Stomach smooth muscle (tissue), 2 donors: Measurements from ENCODE around the gene LAMB3.

Experiments
- H3K27ac ChIP-seq: one replicate; pipeline ENCODE4 v1.7.0; 2013; ENCODE audit warnings: mild to moderate bottlenecking, low read length, inconsistent platforms
- H3K27me3 ChIP-seq, 2 donors: one replicate each; pipeline ENCODE4 v1.7.0; 2013; ENCODE audit warnings: low read length in 2 of 2; ENCODE audit not compliant: insufficient read depth in 2 of 2, control insufficient read depth in 1 of 2
- H3K36me3 ChIP-seq, 2 donors: one replicate each; pipeline ENCODE4 v1.7.0; 2013; ENCODE audit warnings: low read length in 2 of 2; ENCODE audit not compliant: control insufficient read depth in 2 of 2, insufficient read depth in 2 of 2
- H3K4me1 ChIP-seq: one replicate; pipeline ENCODE4 v1.7.0; 2013; ENCODE audit warnings: low read length; ENCODE audit not compliant: control insufficient read depth, insufficient read depth
- H3K4me3 ChIP-seq, 2 donors: one replicate each; pipeline ENCODE4 v1.7.0; 2013; ENCODE audit warnings: low read length in 2 of 2
- H3K9ac ChIP-seq, 2 donors: one replicate each; pipeline ENCODE4 v1.7.0; 2013; ENCODE audit warnings: low read length in 2 of 2, mild to moderate bottlenecking in 1 of 2
- H3K9me3 ChIP-seq, 2 donors: one replicate each; pipeline ENCODE4 v1.7.0; 2013; ENCODE audit warnings: low read length in 2 of 2; ENCODE audit not compliant: control insufficient read depth in 2 of 2
- donor health status: healthy.
- donor health status: Pancreatic carcinoma.

LAMB3 gene

GRCh38 chr1:209621741-209622655 lies 30.2 kb downstream of the LAMB3 start:
- H3K9me3 ChIP-seq = no peaks in the 10 kb centered on the region
- H3K27ac ChIP-seq = no peak overlapping the region
- H3K4me3 ChIP-seq = no peak overlapping the region
- H3K36me3 ChIP-seq = no peaks in the 10 kb centered on the region
- no peak overlapping the region for H3K9ac ChIP-seq
- H3K4me1 ChIP-seq = peaks cover 27% of the 10 kb centered on the region
- no peaks in the 10 kb centered on the region for H3K27me3 ChIP-seq

- Histone ChIP-seq H3K4me3 (no peak overlapping the region), H3K9ac (no peak overlapping the region), H3K9me3 (no peaks in the 10 kb centered on the region), H3K27ac (no peak overlapping the region), H3K27me3 (no peaks in the 10 kb centered on the region), H3K4me1 (peaks cover 20% of the 10 kb centered on the region), H3K36me3 (no peaks in the 10 kb centered on the region)
Observed at GRCh38 chr1:209621286-209621685, 30.9 kb downstream of the LAMB3 start.

- Histone ChIP-seq H3K36me3 (no peaks in the 10 kb centered on the region), H3K9ac (no peak overlapping the region), H3K27me3 (no peaks in the 10 kb centered on the region), H3K27ac (no peak overlapping the region), H3K9me3 (no peaks in the 10 kb centered on the region), H3K4me1 (peaks cover 12% of the 10 kb centered on the region), H3K4me3 (no peak overlapping the region)
Observed at GRCh38 chr1:209620487-209620884, 31.7 kb downstream of the LAMB3 start.

GRCh38 chr1:209619696-209620486 lies 32.3 kb downstream of the LAMB3 start:
- Histone ChIP-seq H3K27ac (no peak overlapping the region), H3K9me3 (no peaks in the 10 kb centered on the region), H3K36me3 (no peaks in the 10 kb centered on the region)

GRCh38 chr1:209618756-209619420 lies 33.3 kb downstream of the LAMB3 start:
- no peak overlapping the region for H3K27ac ChIP-seq
- H3K9me3 ChIP-seq = no peaks in the 10 kb centered on the region
- H3K9ac ChIP-seq = no peak overlapping the region
- H3K27me3 ChIP-seq = no peaks in the 10 kb centered on the region
- no peaks in the 10 kb centered on the region for H3K36me3 ChIP-seq
- peaks cover 8% of the 10 kb centered on the region for H3K4me1 ChIP-seq
- H3K4me3 ChIP-seq = no peak overlapping the region

More at GRCh38 chr1:209619696-209620486, 32.3 kb downstream of the LAMB3 start:
- Histone ChIP-seq H3K9ac (no peak overlapping the region), H3K4me3 (no peak overlapping the region), H3K27me3 (no peaks in the 10 kb centered on the region), H3K4me1 (peaks cover 8% of the 10 kb centered on the region)

GRCh38 chr1:209618291-209618690 lies 33.9 kb downstream of the LAMB3 start:
- peaks cover 8% of the 10 kb centered on the region for H3K4me1 ChIP-seq
- H3K9ac ChIP-seq = no peak overlapping the region
- no peak overlapping the region for H3K27ac ChIP-seq

GRCh38 chr1:209617755-209618154 lies 34.5 kb downstream of the LAMB3 start:
- Histone ChIP-seq H3K36me3 (no peaks in the 10 kb centered on the region), H3K27me3 (no peaks in the 10 kb centered on the region), H3K9me3 (no peaks in the 10 kb centered on the region), H3K27ac (no peak overlapping the region), H3K4me1 (peaks cover 8% of the 10 kb centered on the region), H3K9ac (no peak overlapping the region), H3K4me3 (no peak overlapping the region)

More at GRCh38 chr1:209618291-209618690, 33.9 kb downstream of the LAMB3 start:
- no peak overlapping the region for H3K4me3 ChIP-seq
- H3K9me3 ChIP-seq = no peaks in the 10 kb centered on the region
- H3K27me3 ChIP-seq = no peaks in the 10 kb centered on the region
- no peaks in the 10 kb centered on the region for H3K36me3 ChIP-seq

- Histone ChIP-seq H3K27ac (no peak overlapping the region), H3K36me3 (no peaks in the 10 kb centered on the region), H3K9me3 (no peaks in the 10 kb centered on the region), H3K4me1 (peaks cover 6% of the 10 kb centered on the region), H3K27me3 (no peaks in the 10 kb centered on the region), H3K4me3 (no peak overlapping the region), H3K9ac (no peak overlapping the region)
Observed at GRCh38 chr1:209617047-209617673, 35.1 kb downstream of the LAMB3 start.

GRCh38 chr1:209616366-209617046 lies 35.7 kb downstream of the LAMB3 start:
- Histone ChIP-seq H3K36me3 (no peaks in the 10 kb centered on the region), H3K9ac (no peak overlapping the region), H3K9me3 (no peaks in the 10 kb centered on the region), H3K27me3 (no peaks in the 10 kb centered on the region), H3K4me1 (peaks cover under 1% of the 10 kb centered on the region), H3K4me3 (no peak overlapping the region), H3K27ac (no peak overlapping the region)

GRCh38 chr1:209614906-209615305 lies 37.3 kb downstream of the LAMB3 start:
- no peak overlapping the region for H3K9ac ChIP-seq
- H3K4me3 ChIP-seq = no peak overlapping the region
- H3K27ac ChIP-seq = no peak overlapping the region
- no peaks in the 10 kb centered on the region for H3K27me3 ChIP-seq
- no peaks in the 10 kb centered on the region for H3K9me3 ChIP-seq
- no peaks in the 10 kb centered on the region for H3K4me1 ChIP-seq
- H3K36me3 ChIP-seq = no peaks in the 10 kb centered on the region
